Muscle of back (tissue), 11 donors: ENCODE results near the gene MATK. TPM values are rescaled to one million over a fixed set of nuclear protein-coding genes. Genes with fewer than 3 reads are reported as not detected.
"Not testable (repeated sequence)": the region's sequence is repeated elsewhere in the genome, so short reads cannot be mapped to it uniquely, and the experiment has no call there.

ENCODE experiments used
- DNase-seq, 3 donors: peaks; one replicate each; pipeline versions ENCODE4 v3.0.0 to v3.0.0-alpha.2; 2013
- polyA plus RNA-seq, 10 donors: library from polyadenylated mRNA; unstranded; fragments of 120-200 nt; gene quantifications; one replicate each; pipeline ENCODE4 v1.2.1, GENCODE V29; 2013; ENCODE audit not compliant: insufficient read length in 10 of 10

The MATK gene
- polyA plus RNA-seq, 10 donors = 0.31 to 2.1 (median 1.1) TPM

DNA sequence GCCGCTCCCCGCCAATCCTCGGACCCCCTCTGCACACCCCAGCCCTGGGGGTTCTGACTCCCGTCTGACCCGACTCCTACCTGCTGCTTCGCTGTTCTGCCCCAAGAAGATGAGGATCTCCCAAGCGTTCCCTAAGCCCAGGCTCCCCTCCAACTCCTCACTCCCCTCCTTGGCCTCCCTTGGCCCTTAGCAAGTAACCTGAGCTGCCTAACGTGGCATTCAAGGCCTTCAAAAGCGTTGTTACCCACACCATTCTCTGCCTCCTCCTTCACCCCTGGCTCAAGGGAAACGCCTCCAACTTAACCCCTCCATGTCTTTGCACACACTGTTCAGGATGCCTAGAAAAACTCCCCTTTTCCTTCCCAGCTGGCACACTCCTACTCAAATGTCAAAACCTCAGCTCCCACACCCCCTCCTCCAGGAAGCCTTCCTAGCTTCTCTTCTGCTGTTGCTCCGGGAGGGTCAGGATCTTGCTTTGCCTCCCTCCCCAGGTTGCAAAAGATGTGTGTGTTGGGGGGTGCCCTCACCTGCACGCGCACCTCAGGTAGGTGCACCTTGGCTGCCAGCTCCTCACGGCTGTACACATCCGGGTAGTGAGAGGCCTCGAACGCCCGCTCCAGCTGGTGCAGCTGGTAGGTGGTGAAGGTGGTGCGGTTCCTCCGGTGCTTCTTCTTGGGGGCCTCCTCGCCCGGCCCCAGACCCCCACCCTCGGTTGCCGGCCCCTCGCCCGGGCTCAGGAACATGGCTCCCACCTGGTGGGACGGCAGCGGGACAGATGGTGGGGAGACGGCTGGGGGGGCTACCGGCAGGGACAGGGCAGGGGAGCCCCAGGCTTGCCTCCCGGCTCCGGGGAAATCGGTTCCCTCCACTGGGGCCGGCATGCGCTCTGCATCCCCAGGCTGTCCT is 14.9 kb downstream of the MATK start:
- no peak for DNase-seq

DNA sequence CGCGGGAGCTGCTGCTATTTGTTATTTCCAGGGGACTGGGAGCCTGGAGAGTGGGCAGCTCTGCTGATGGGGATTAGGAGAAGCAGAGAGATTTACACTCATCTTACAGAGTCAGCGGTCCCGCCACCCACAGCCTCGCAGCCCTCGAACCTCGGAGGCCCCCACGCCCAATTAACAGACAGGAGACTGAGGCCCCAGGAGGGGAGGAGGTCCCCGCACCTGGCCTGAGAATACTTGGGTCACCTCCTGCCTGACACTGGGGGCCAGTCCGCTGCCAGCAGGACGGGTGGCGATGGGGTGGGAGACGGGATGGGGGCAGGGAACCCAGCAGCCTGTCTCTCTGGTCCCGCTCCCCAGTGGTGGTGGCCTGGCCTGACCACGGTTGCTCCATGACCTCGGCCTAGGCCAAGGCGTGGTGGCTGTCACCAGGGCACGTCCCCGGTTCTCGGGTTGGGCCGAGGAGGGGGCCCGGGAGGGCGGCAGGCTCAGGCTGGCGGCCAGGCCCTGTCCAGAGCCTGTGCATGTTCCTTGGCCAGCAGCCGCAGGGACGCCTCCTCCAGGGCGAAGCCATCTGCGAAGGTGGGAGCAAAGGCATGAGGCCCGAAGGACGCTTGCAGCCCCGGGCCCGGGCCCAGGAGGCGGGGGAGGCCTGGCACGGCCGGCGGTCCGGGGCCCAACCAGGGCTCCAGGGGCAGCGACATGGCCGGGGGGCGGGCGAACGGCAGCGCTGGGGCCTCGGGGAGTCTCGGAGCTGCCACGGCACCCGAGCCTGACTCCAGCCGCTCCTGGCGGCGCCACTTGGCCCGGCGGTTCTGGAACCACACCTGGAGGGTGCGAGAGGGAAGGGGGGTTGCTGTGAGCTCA is 15.8 kb downstream of the MATK start:
- no peak for DNase-seq

DNA sequence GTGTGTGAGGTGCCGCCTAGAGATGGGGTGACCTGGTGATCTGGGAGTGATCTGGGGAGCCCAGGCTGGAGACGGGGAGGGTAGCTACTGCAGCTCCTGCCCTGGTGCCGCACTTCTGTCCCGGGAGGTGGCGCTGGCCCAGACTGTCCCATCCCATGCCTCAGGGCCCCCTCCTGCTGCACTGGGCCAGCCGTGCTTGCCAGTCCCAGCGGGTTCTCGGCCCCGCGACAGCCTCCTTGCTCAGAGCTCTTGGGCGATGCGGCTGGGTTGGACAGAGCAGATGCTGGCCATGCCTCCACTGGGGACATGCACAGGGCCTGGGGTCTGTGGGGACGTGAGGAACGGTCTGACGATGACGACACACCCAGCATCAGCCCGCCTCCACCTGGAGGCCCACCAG is 16.7 kb downstream of the MATK start:
- DNase-seq = no peak

GRCh38 chr19:3768748-3769099 is 17.5 kb downstream of the MATK start:
- no peak for DNase-seq

- DNase-seq = no peak
Measured at GRCh38 chr19:3768015-3768747, 18.0 kb downstream of the MATK start.

- no peak for DNase-seq
Measured at GRCh38 chr19:3767050-3767449, 19.1 kb downstream of the MATK start.

GRCh38 chr19:3766520-3766919 is 19.7 kb downstream of the MATK start:
- DNase-seq = no peak

- not testable (repeated sequence) for DNase-seq
Measured at GRCh38 chr19:3765757-3766156, 20.4 kb downstream of the MATK start.

GRCh38 chr19:3765121-3765520 is 21.1 kb downstream of the MATK start:
- no peak for DNase-seq

GRCh38 chr19:3762501-3763459 is 23.4 kb downstream of the MATK start, which contains the start of gene MRPL54:
MRPL54 (plus strand) TSS chr19:3762682; CDS start chr19:3762701, 19 bp downstream.
- peak; percentile 99 to 100 (median 100) for DNase-seq

DNA sequence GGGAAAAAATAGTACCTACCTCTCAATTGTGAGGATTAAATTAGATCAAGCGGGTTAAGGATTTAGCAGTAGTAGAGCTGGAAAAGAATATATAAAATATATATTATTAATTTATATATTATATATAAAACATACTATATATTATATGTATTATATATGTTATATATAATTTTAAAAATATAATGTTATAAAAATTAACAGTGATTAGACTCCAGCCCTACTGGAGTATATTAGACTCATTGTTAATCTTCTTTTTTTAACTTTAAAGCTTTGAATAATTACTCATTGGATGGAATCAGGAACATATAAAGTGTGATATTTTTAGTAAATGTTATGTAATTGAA is 24.1 kb downstream of the MATK start:
- DNase-seq = no peak

- DNase-seq = peak; percentile 88 to 95 (median 94)
Measured at GRCh38 chr19:3761382-3762129, 24.6 kb downstream of the MATK start, which contains the start of gene APBA3. APBA3 (minus strand) TSS chr19:3761692; CDS start chr19:3760264, 1,428 bp downstream.

DNA sequence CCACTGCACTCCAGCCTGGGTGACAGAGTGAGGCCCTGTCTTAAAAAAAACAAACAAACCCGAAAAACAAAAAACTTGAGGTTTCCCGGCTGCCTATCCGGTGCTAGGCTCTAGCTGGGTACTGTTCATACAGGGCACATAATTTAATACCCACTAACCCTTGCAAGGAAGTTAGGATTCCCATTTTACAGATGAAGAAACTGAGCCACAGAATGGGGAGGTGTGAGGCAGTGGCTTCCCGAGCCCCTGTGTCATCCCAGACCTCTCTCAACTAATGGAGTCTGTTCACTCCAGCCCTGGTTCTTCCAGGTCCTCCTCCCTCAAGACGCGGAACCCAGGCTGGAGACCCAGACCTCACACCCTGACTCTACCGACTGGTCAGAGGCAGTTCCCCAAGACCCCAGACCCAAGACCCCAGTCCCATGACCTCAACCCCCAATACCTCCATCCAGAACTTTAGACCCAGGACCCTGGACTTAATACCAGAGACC is 25.3 kb downstream of the MATK start:
- DNase-seq = peak in 1 of 3 donors; percentile 12

DNA sequence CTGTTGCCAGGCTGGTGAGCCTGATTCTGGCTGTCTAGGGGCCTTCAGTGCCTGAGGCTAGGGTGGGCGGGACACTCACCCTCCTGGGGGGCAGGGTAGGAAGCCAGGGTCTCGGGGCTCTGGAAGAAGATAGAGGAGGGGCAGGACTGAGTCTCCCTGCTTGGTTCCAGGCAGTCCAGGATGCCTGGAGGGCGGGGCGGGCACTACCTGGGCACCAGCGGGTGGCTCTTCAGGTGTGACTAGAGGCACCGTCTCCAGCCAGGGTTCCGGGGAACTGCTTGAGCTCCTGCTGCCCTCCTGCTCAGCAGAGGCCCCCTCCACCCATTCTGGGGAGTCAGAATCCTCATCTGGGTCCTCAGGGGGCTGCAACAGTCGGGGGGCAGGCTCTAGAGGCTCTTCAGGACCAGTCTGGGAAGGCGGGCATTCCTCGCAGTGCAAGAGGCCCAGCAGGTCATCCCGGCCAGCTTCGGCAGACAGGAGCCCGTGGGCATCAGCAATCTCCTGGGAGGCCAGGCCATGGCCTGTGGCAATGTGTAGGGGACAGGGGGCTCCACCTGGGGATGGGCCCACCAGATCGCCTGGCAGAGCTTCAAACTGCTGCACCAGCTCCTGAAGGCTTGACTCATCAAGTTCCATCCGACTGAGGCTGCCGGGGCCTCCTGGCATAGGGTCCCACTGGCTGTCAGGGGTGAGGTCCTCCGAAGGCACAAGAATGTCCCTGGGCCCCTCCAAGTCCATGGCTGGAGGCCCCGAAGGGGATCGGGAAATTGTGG is 26.5 kb downstream of the MATK start:
- no peak for DNase-seq

GRCh38 chr19:3758297-3758696 is 27.9 kb downstream of the MATK start:
- DNase-seq = not testable (repeated sequence)

DNA sequence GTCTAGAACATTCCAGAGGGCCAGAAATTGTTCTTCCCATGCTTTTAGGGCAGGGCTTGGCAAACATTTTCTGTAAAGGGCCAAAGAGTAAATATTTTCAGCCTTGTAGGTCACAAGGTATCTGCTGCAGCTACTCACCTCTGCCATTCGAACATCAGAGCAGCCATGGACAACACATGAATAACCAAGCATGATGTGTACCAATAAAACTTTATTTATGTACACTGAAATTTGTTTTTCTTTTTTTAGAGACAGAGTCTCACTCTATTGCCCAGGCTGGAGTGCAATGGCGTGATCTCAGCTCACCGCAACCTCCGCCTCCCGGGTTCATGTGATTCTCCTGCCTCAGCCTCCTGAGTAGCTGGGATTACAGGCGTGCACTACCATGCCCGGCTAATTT is 28.5 kb downstream of the MATK start:
- DNase-seq = not testable (repeated sequence)

GRCh38 chr19:3753631-3754410 is 32.4 kb downstream of the MATK start:
- DNase-seq = no peak

DNA sequence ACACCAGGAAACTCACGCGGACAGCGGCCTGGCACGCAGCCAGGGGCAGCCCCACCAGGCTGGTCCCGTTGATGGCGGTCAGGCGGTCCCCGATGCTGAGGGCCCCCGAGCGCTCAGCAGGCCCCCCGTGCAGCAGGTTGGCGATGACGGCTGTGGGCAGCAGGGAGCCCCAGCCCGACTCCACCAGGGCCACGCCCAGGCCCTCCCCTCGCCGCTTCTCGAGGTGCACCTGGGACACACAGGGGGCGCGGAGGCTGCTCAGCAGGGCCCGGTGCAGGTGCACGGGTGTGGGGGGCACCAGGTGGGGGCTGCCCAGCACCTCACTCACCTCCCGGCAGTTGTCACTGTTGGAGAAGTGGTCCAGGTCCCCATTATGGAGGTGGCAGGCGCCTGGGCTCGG is 33.7 kb downstream of the MATK start:
- DNase-seq = no peak
